GM19438 (cell line): ENCODE data around the gene TRMT10B.
A peak's percentile ranks its signal among the peaks of the same experiment; 100 is the strongest.
"Not testable (repeated sequence)": the region's sequence is repeated elsewhere in the genome, so short reads cannot be mapped to it uniquely, and the experiment has no call there.

Experiments
- ATAC-seq: cut with Tn5 transposase; IDR thresholded peaks from one replicate; pipeline ENCODE4 v1.9.1; 2021; ENCODE audit warnings: low read depth; ENCODE audit not compliant: unreplicated experiment

Gene TRMT10B

DNA sequence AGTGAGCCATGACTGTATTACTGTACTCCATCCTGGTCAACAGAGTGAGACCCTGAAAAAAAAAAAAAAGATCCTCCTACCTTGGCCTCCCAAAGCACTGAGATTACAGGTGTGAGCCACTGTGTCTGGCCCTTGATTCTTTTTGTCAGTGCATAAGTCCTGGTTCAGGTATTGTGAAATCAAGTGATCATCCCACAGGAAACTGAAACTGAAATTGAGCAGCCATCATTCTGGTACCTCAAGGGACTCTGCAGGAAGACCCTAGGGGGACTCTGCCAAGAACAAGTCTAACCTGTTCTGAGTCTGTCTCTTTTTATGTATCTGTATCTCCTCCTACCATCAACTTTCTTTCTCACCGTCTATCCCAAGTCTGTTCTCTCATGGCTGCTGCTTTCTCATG, 45.1 kb downstream of the TRMT10B start:
- no peak for ATAC-seq

GRCh38 chr9:37800631-37801286, 47.2 kb downstream of the TRMT10B start, which contains the start of gene DCAF10:
Gene DCAF10 (plus strand): TSS chr9:37800797. CDS start chr9:37800867, 70 bp downstream.
- peak; percentile 61 for ATAC-seq

DNA sequence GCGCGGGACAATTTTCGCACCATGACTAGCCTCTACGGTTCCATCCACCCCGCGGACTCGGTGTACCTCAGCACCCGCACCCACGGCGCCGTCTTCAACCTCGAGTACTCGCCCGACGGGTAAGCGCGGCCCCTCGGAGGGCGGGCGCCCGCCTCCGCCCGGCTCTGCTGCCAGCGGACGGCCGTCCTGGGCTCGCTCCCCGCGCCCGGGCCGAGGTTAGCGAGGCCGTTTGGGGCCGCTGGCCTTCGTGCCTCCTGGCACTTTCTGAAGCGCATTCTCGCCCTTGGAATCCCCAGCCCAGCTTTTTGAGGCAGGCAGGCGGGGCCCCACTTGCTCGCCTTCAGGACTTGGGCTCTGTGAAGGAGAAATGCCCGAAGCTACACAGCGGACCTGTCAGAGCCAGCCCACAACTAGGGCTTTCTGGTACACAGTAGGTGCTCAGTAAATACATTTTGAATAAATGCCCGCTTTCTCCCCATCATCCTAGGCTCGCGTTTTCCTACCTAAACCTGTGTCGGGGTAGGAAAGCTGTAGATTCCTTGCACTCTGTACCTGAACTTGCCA, 47.8 kb downstream of the TRMT10B start:
- peak; percentile 38 for ATAC-seq

DNA sequence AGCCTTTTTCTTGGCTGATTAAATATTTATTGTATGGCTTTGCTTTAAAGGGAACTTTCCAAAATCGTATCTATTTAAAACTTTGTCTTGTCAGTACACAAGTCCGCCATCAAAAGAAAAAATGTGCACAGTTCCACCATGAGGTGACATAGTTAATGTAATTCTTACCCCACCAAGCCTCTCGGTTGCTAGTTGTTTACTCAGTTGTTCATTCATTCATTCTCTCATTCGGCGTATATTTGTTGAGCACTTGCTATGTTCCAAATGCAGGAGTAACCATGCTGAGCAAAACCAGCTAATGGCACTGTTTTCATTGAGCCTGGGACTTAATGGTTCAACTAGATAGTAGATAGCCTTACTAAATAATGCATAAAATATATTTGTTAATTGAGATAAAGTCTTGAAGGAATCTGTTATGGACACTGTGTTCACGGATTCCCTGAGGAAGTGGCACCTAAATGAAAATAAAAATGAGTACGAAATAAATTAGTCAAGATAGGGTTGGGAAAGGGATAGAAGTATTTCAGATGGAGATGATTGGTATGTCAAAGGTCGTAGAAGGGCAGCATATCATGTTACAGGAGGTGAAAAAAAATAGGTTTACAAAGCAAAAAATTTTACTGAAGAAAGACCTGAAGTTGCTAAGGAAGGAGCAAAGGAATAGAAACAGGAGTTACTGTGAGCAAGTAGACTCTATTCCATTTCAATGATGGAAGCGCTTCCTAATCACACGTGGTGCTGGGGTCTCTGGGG, 48.5 kb downstream of the TRMT10B start:
- ATAC-seq, result no peak

GRCh38 chr9:37806271-37806670, 52.7 kb downstream of the TRMT10B start:
- ATAC-seq, result no peak

GRCh38 chr9:37809676-37810075, 56.1 kb downstream of the TRMT10B start:
- not testable (repeated sequence) for ATAC-seq

- no peak for ATAC-seq
Observed at GRCh38 chr9:37811906-37812476, 58.4 kb downstream of the TRMT10B start.

GRCh38 chr9:37812773-37813379, 59.3 kb downstream of the TRMT10B start:
- ATAC-seq, result no peak

DNA sequence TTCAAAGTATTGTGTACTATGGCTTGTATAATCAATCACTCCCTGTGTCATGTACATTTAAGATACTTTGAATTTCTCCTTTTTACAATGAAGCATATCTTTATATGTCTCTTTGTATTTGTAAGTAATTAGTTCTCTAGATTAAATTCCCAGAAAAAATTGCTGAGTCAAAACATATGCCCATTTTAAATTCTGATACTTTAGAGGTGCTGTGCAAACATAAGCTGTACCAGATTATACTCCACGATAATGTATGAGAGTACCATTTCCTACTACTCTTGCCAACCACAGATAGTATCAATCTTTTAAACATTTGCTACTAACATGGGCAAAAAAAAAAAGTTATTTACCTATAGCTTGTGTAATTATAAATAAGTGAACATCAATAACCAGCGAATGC, 65.2 kb downstream of the TRMT10B start:
- no peak for ATAC-seq

DNA sequence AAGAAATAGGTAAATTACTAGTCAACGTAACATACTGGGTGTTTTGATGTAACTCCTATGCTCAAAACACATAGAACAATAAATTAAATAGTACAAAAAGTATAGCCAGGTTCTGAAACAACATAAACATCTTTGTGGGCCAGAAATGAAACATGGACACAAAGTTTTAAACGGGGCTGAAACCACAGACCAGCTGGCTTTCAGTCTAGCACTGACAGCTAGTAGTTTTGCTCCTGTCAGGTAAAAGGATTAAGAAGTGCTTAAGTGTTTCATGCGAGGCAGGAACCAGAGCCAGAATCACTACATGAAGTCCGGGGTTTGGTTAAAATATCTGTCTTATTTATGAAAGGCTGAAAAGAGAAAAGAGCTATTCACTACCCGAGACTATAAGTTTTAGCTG, 66.5 kb downstream of the TRMT10B start:
- ATAC-seq, result no peak

DNA sequence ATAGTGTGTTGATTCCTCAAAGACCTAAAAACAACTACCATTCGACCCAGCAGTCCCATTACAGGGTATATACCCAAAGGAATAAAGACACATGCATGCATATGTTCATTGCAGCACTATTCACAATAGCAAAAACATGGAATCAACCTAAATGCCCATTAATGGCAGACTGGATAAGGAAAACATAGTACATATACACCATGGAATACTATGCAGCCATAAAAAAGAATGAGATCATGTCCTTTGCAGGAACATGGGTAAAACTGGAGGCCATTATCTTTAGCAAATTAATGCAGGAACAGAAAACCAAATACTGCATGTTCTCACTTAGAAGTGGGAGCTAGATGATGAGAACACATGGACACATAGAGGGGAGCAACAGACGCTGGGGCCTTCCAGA, 71.6 kb downstream of the TRMT10B start:
- ATAC-seq, result not testable (repeated sequence)

DNA sequence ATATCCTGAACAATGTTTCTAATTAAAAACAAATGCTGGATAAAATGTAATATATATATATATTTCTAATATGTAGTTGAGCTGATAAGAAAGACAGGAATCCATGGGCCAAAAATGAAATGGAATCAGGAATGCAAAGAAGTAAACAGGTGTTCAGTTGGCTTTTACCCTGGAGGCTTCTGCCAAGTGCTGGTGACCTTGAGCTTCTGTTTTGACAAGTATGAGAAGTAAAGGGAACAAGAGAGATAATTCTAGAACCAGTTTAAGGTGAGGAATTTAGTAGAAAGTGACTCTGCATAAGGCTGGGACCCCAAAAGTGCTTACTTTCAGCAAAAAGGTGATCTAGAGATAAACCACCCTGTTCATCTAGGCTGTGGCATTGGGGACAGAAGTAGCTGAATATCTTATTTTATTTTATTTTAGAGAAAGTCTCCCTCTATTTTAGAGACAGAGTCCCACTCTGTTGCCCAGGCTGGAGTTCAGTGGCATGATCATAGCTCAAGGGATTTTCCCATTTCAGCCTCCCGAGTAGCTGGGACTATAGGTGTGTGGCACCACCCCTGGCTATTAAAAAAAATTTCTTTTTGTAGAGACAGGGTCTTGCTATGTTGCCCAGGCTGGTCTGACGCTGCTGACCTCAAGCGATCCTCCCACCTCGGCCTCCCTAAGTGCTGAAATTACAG, 74.0 kb downstream of the TRMT10B start:
- no peak for ATAC-seq
